Rectal smooth muscle tissue (tissue), 1 donor: ENCODE data around the gene NR5A1.

ENCODE experiments used
- H3K27ac ChIP-seq: one replicate; pipeline ENCODE4 v1.7.0; 2013; ENCODE audit warnings: low read depth, low read length, inconsistent platforms
- H3K27me3 ChIP-seq: one replicate; pipeline ENCODE4 v1.7.0; 2013; ENCODE audit warnings: low read length; ENCODE audit not compliant: control insufficient read depth, insufficient read depth
- H3K36me3 ChIP-seq: one replicate; pipeline ENCODE4 v1.7.0; 2013; ENCODE audit warnings: low read length; ENCODE audit not compliant: control insufficient read depth, insufficient read depth
- H3K4me1 ChIP-seq: one replicate; pipeline ENCODE4 v1.7.0; 2013; ENCODE audit warnings: low read length; ENCODE audit not compliant: control insufficient read depth, insufficient read depth
- H3K4me3 ChIP-seq: one replicate; pipeline ENCODE4 v1.7.0; 2013; ENCODE audit warnings: low read length
- H3K9ac ChIP-seq: one replicate; pipeline ENCODE4 v1.7.0; 2013; ENCODE audit warnings: low read length

Gene NR5A1

DNA sequence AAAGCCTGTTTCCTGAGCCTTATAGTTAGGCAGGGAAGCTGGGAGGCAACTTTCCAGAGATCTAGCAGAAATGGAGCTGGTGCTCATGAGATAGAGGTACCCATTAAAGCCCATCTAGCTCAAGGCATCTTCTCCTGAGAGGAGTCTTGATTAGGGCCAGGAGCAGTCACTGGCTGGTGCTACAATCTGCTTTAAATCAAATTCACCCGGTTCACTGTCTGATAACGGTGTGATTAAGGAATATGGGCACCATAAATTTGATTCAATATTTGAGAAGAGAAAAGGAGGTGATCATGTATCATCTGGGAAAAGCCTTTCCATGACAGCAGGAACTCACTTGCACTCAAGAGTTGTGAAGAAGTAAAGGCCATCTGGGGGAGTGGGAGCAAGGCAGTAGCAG lies 23.9 kb upstream of the NR5A1 start:
- no peaks in the 10 kb centered on the region for H3K27me3 ChIP-seq
- no peak overlapping the region for H3K9ac ChIP-seq
- H3K36me3 ChIP-seq: no peaks in the 10 kb centered on the region
- no peak overlapping the region for H3K27ac ChIP-seq
- no peak overlapping the region for H3K4me3 ChIP-seq
- H3K4me1 ChIP-seq: no peaks in the 10 kb centered on the region

DNA sequence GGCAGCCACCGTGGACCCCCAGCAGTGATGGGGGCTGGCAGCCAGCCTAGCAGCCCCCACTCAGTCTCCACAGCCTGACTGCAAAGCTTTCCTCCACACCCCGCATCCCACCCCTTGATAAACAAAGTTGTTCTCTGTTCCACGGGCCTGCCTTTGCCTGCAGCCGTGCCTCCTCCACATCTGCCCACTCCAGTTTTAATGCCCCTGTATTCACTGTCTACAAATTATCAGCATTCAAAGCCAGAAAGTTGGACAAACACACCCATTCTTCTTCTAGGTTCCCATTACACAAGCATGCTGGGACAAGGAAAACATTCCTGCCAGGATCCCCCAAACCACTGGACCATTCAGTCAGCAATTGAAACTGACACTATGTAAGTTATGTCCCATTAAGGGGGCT lies 23.0 kb upstream of the NR5A1 start:
- no peaks in the 10 kb centered on the region for H3K36me3 ChIP-seq
- no peak overlapping the region for H3K4me3 ChIP-seq
- no peak overlapping the region for H3K9ac ChIP-seq
- no peaks in the 10 kb centered on the region for H3K4me1 ChIP-seq
- H3K27ac ChIP-seq: no peak overlapping the region
- H3K27me3 ChIP-seq: no peaks in the 10 kb centered on the region

DNA sequence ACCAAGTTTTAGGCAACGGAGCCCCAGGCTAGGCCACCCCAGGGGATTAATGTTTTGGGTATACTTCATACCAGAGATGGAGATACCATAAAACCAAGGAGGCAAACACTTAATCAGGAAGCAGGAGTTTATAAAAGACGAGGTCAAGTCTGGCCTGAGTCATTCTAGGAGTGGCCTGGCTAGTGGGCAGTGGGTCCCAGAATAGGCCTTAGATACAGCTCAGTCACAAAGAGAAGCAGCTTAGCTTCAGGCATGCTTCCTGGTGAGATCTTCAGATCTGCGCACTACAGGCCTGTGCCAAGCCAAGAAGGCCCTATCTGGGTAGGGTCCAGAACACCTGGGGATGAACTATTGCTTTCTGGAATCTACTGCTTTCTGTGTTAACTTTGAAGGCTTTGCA lies 20.6 kb upstream of the NR5A1 start:
- H3K36me3 ChIP-seq: no peaks in the 10 kb centered on the region
- no peaks in the 10 kb centered on the region for H3K4me1 ChIP-seq
- no peak overlapping the region for H3K27ac ChIP-seq
- H3K9ac ChIP-seq: no peak overlapping the region
- no peaks in the 10 kb centered on the region for H3K27me3 ChIP-seq
- H3K4me3 ChIP-seq: no peak overlapping the region

DNA sequence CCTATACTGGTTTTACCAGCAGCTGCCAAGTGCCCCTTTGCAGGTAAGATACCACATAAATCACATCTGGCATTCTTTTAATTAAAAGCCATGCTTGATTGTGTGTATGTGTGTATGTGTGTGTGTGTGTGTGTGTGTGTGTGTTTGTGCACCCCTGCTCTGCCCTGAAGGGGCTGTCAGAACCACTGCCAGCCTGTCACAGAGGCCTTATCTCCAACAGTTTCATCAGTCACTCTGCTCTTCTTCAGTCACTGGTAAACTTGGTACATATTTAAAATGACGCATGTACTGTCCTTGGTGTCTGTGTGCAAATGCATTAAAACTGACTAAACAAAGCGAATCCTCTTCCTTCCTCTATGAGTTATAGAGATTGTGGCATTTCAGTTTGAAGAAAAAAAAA lies 19.0 kb upstream of the NR5A1 start:
- H3K4me3 ChIP-seq: no peak overlapping the region
- no peaks in the 10 kb centered on the region for H3K4me1 ChIP-seq
- H3K27me3 ChIP-seq: no peaks in the 10 kb centered on the region
- H3K9ac ChIP-seq: no peak overlapping the region
- H3K27ac ChIP-seq: no peak overlapping the region
- no peaks in the 10 kb centered on the region for H3K36me3 ChIP-seq

DNA sequence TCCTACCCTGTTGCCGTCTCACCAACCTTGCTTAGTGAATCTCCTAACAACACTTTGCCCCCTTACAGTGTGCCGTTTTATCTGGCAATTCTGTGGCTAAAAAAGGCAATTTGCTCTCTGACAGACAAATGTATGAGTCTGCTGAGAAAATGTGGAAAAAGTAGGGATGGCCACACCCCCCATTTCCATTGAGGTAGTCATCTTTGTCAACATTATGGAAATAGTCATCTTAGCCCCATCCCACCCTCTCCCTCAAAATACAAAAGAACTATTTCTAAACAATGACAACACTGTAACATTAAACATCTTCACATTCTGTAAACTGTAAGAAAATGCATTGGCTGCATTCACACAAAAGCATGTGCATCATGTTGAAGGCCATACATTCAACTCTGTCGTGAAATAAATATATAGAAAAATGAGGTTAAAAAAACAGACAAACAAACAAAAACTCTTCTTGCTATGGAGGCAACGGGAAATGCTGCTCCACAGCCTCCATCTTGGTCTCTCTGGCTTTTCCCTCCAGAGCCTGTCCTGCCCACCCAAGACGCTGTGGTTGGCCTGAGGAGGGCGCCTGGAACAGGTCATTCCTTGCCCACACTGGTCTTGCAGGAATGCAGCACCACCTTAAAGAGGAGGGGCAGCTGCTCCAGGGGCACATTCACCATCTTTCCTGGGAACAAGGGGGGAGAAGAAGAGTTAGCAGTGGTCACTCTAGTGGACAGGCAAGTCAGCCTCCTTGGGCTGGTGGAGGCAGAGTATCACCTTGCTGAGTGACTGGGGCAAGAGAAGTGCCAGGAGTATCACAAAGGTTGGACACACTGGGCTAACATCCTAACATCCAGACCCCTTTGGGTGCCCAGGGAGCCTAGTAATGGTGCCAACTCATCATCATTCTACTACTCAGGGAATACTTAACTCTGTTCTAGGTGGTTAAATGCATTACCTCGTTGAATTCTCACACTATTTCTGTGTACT lies 15.2 kb upstream of the NR5A1 start:
- H3K27ac ChIP-seq: no peak overlapping the region
- no peak overlapping the region for H3K9ac ChIP-seq
- H3K4me3 ChIP-seq: no peak overlapping the region
- no peaks in the 10 kb centered on the region for H3K4me1 ChIP-seq
- no peaks in the 10 kb centered on the region for H3K27me3 ChIP-seq
- H3K36me3 ChIP-seq: no peaks in the 10 kb centered on the region

DNA sequence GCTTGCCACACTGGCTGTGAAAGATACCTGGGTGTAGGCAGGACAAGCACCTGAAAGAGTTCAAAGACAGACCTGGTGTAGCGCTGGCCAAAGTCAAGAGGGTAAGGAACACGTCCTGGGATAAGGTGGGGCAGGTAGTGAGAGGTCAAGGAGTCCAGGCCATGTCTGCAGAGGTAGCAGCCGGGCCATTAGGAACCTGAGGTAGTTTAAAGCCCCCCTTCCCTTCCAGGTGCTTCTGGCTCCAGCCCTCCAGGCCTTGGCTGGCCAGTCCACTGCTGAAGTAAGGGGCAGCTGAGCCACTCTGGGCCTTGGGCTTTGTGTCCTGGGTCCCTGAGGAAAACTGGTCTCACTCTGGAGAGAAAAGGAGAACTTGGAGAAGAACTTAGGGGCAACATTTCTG lies 13.9 kb upstream of the NR5A1 start:
- H3K4me3 ChIP-seq: no peak overlapping the region
- no peaks in the 10 kb centered on the region for H3K27me3 ChIP-seq
- no peaks in the 10 kb centered on the region for H3K36me3 ChIP-seq
- H3K9ac ChIP-seq: no peak overlapping the region
- no peak overlapping the region for H3K27ac ChIP-seq
- no peaks in the 10 kb centered on the region for H3K4me1 ChIP-seq

DNA sequence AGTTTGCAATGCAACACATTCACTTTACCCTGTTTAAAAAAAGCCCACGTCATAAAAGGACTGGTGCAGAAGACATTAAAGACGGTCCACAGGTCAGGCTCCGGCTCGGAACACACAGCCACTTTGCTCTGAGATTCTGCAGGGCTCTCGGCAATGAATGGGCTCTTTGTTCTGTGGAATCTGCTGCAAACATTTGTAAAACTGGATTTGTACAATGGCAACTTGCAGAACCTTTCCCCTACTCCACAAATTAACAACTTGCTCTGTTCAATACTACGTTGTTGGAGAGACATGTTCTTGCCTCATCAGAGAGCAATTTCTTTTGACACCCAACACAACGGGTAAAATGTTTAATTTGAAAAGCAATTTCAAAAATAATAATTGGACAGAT lies 13.0 kb upstream of the NR5A1 start:
- H3K9ac ChIP-seq: no peak overlapping the region
- H3K4me3 ChIP-seq: no peak overlapping the region

DNA sequence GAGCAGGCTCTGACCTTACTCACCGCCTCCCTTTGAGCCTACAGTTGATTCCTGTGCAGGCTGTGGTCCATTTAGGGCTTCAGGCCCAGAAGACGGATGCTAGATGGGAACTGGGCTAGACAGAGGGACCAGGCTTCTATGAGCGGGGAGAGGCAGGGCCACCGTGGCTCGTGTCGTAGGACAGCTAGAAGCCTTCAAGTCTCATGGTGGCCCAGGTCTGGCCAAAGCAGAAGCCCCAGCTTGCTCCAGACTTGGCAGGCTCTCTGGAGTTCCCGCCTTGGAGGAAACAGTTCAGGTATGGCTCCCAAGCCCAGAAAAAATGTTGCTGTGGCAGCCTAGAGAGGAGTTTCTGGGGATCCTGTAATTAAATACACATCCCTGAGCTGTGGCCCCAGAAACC lies 10.9 kb upstream of the NR5A1 start:
- no peak overlapping the region for H3K9ac ChIP-seq
- no peak overlapping the region for H3K4me3 ChIP-seq
- H3K27me3 ChIP-seq: peaks cover under 1% of the 10 kb centered on the region
- H3K4me1 ChIP-seq: no peaks in the 10 kb centered on the region
- no peak overlapping the region for H3K27ac ChIP-seq
- H3K36me3 ChIP-seq: no peaks in the 10 kb centered on the region

More for the DNA sequence above, 13.0 kb upstream of the NR5A1 start:
- H3K36me3 ChIP-seq: no peaks in the 10 kb centered on the region
- no peaks in the 10 kb centered on the region for H3K4me1 ChIP-seq
- no peaks in the 10 kb centered on the region for H3K27me3 ChIP-seq
- no peak overlapping the region for H3K27ac ChIP-seq

DNA sequence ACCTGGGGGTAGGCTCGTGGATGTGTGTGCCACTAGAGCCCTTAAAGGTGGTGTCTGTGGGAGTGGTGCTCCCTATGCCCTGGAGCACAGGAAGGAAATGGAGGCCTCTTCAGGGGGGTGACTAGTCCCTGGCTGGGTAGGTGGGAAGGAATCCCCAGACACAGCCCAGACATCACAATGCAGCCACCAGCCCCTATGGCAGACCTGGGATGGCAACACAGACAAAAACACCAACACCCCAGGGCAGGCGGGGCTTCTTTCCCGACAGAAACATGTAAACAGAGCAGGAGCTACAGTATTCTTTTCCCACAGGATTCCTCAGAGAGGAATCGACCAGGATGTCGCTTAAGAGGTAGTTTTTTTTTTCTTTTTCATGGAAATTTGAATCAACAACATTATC lies 10.4 kb upstream of the NR5A1 start:
- no peak overlapping the region for H3K4me3 ChIP-seq
- peaks cover 5% of the 10 kb centered on the region for H3K27me3 ChIP-seq
- H3K9ac ChIP-seq: no peak overlapping the region
- no peak overlapping the region for H3K27ac ChIP-seq
- no peaks in the 10 kb centered on the region for H3K36me3 ChIP-seq
- no peaks in the 10 kb centered on the region for H3K4me1 ChIP-seq

DNA sequence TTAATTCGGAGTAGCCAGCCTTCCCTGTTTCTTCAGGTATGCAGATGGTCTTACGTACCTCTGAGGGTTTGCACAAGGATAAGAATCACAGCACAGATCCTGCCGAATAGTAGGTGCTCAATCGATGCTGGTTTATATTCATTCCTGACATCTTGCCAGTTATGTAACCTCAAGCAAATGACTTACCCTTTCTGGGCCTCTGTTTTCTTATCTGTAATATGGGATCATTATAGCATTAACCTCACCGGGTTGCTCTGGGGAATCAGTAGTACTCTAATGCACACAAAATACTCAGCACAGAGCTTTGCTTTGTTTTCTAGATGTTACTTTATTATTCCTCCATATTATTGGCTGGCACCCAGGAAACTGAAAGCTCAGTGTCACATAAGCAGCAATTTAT lies 7.7 kb upstream of the NR5A1 start:
- Histone ChIP-seq H3K27me3 (peaks cover 8% of the 10 kb centered on the region), H3K36me3 (no peaks in the 10 kb centered on the region), H3K4me1 (no peaks in the 10 kb centered on the region), H3K4me3 (no peak overlapping the region), H3K27ac (no peak overlapping the region), H3K9ac (no peak overlapping the region)

DNA sequence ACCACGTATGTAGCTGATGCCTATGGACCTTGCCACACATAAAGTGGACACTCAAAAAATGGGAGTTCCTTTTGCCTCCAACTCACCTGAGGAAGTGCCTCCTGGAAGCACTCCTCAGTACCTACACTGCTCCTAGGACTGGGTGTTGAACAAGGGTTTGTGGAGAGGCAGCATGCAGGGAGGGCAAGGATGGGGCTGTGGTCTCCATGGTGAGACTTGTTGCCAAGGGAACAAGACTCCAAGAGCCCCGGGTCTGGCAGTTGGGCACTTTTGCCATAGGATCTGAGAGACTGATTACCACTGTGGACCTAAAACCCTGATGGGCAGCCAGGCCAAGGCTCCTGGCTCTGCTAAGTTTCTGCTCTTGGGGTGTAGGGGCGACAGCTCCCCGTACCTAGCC lies 6.9 kb upstream of the NR5A1 start:
- Histone ChIP-seq H3K4me1 (no peaks in the 10 kb centered on the region), H3K9ac (no peak overlapping the region), H3K27ac (no peak overlapping the region), H3K4me3 (no peak overlapping the region), H3K36me3 (no peaks in the 10 kb centered on the region), H3K27me3 (peaks cover 8% of the 10 kb centered on the region)

DNA sequence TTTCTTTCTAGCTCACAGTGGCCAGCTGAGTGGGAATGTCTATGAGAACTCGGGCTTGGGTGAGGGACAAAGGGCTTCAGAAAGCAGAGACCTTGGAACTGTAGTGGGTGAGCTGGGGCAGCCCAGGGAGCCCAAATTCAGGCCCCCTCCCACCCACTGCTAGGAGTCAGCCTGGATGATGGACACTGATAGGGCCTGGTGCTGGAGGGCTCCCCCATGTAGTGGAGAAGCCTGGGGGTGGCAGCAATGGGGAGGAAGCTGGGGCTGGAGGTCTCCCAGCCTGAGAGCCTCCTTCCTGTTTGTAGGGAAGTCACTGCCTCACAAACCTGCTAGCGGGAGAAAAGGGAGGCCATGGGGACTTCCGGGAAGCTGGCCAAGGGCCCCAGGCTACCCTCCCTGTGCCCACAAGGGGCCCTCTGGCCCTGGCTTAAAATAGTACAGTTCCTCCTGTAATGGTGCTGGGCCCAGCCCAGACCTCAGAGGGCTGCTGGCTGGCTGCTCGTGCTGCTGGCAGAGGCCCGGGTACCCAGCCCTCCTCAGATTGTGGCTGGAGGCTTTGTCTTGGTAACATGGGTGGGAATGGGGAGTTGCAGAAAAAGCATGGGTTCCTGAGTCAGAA lies 6.3 kb upstream of the NR5A1 start:
- H3K27ac ChIP-seq: no peak overlapping the region
- no peaks in the 10 kb centered on the region for H3K4me1 ChIP-seq
- H3K4me3 ChIP-seq: no peak overlapping the region
- no peaks in the 10 kb centered on the region for H3K36me3 ChIP-seq
- H3K9ac ChIP-seq: no peak overlapping the region
- H3K27me3 ChIP-seq: peaks cover 8% of the 10 kb centered on the region

DNA sequence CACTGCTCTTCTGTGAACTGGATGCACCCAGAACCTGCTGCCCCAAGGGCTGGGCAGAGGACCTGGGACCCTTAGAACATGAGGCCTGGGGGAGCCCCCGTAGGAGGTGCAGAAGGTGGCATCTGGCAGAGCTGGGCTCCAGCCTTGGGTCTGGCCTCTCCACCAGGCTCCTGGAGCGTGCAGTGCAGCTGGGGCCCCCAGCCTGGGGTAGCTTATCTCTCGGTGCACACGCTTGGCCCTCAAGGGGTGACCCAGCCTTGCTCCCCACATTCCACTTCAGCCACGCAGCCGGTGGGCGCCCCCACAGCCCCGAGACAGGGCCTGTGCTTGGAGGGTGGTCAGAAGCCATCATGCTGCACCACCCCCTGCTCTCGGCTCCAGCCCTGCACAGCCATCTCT lies 5.6 kb upstream of the NR5A1 start:
- H3K9ac ChIP-seq: no peak overlapping the region
- H3K4me3 ChIP-seq: no peak overlapping the region
- no peak overlapping the region for H3K27ac ChIP-seq
- H3K27me3 ChIP-seq: peaks cover 8% of the 10 kb centered on the region
- H3K4me1 ChIP-seq: no peaks in the 10 kb centered on the region
- H3K36me3 ChIP-seq: no peaks in the 10 kb centered on the region
